ENCODE data around the gene DLGAP1.

The DLGAP1 gene

DNA sequence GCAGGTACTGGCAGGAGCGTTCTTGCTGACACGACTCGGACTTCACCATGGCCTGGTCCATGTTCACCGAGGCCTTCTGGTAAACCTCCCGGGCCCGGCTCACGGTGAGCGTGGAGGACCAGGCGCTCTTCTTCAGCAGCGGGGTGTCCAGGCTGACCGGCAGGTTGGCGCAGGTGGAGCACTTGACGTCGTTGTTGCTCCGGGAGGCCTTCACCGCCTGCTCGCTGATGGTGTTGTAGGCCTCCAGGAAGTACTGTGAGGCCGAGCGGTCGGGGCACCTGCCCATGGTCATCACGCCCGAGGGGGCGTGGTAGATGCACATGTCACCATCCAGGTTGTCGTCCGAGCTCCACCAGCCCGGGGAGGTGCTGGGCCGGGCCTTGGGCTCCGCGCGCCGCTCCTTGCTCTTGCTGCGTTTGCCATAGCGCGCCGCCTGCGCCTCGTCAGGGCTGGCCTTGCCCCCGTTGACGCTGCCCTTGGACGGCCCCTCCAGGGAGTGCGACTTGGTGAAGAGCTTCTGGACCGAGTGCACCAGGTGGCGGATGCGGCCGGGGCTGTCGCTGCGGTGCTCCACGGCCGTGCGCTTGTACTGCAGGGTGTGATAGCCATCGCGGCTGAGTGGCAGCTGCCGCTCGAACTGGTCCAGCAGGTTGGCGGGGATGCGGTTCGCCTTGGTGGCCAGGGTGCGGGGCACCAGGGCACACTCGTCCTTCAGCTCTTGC is 575.8 kb downstream of the DLGAP1 start:
- no peak overlapping the region for H3K4me3 ChIP-seq (ENCODE audit: severe bottlenecking)
- ATAC-seq (ENCODE audit: low read depth) (no peak), DNase-seq (ENCODE audit: low spot score) (peak; percentile 56)
- no peaks in the 10 kb centered on the region for H3K27me3 ChIP-seq (ENCODE audit: insufficient read depth, poor library complexity, severe bottlenecking)
- no peaks in the 10 kb centered on the region for H3K4me1 ChIP-seq (ENCODE audit: insufficient read depth, poor library complexity, severe bottlenecking)
- peaks cover 2% of the 10 kb centered on the region for H3K9me3 ChIP-seq (ENCODE audit: severe bottlenecking)
- TF ChIP-seq, protein P1, sequence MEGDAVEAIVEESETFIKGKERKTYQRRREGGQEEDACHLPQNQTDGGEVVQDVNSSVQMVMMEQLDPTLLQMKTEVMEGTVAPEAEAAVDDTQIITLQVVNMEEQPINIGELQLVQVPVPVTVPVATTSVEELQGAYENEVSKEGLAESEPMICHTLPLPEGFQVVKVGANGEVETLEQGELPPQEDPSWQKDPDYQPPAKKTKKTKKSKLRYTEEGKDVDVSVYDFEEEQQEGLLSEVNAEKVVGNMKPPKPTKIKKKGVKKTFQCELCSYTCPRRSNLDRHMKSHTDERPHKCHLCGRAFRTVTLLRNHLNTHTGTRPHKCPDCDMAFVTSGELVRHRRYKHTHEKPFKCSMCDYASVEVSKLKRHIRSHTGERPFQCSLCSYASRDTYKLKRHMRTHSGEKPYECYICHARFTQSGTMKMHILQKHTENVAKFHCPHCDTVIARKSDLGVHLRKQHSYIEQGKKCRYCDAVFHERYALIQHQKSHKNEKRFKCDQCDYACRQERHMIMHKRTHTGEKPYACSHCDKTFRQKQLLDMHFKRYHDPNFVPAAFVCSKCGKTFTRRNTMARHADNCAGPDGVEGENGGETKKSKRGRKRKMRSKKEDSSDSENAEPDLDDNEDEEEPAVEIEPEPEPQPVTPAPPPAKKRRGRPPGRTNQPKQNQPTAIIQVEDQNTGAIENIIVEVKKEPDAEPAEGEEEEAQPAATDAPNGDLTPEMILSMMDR (IDR thresholded peaks at IDR 0.05; ENCODE audit: poor library complexity, severe bottlenecking), result no peak
- H3K27ac ChIP-seq (ENCODE audit: poor library complexity, severe bottlenecking), result no peak overlapping the region
- H3K36me3 ChIP-seq (ENCODE audit: low read depth), result no peaks in the 10 kb centered on the region

DNA sequence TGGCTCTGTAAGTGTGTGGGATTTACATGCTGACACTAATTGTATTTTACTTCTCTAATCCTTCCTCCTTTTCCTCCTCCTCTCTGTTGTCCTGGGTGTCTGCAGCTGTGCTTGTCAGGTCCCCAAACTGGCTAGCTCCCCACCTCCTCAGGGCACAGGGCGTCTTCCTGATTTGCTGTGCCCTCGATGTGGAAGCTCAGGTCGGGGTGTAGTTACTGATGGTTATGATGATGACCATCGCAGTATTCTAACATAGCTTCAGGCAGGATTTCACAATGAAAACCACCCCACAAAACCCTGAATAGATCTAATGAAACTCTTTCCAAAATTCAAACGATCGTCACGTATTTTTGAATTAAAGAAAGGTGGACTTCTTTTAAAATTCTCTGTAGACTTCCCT is 576.7 kb downstream of the DLGAP1 start:
- no peak for ATAC-seq (ENCODE audit: low read depth)

DNA sequence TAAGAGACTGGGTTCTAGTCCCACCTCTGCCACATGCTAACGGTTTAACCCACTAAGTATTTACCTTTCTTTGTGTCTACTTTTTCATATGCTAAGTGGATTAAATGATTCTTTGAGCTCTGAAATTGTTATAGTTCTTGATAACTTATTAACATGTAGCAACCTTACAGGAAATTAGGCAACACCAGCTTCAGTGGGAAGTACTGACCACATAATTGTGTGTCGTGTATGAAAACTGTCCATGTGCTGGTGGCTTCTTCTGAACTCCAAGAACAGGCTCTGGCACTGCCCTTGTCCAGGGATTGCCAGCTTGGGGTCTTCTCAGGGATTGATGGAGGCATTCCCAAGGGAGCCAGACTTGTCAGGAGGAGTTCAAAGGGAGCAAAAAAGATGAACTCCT is 577.4 kb downstream of the DLGAP1 start:
- Histone ChIP-seq H3K36me3 (ENCODE audit: low read depth) (no peaks in the 10 kb centered on the region), H3K4me1 (ENCODE audit: insufficient read depth, poor library complexity, severe bottlenecking) (no peaks in the 10 kb centered on the region), H3K27me3 (ENCODE audit: insufficient read depth, poor library complexity, severe bottlenecking) (no peaks in the 10 kb centered on the region), H3K4me3 (ENCODE audit: severe bottlenecking) (no peak overlapping the region), H3K9me3 (ENCODE audit: severe bottlenecking) (peaks cover 2% of the 10 kb centered on the region), H3K27ac (ENCODE audit: poor library complexity, severe bottlenecking) (no peak overlapping the region)
- TF ChIP-seq, protein P1 (IDR thresholded peaks at IDR 0.05; ENCODE audit: poor library complexity, severe bottlenecking), result no peak
- ATAC-seq (ENCODE audit: low read depth) (no peak), DNase-seq (ENCODE audit: low spot score) (no peak)

More for the DNA sequence above, 576.7 kb downstream of the DLGAP1 start:
- DNase-seq (ENCODE audit: low spot score), result no peak
- Histone ChIP-seq H3K27ac (ENCODE audit: poor library complexity, severe bottlenecking) (no peak overlapping the region), H3K36me3 (ENCODE audit: low read depth) (no peaks in the 10 kb centered on the region), H3K9me3 (ENCODE audit: severe bottlenecking) (peaks cover 2% of the 10 kb centered on the region), H3K4me3 (ENCODE audit: severe bottlenecking) (no peak overlapping the region), H3K4me1 (ENCODE audit: insufficient read depth, poor library complexity, severe bottlenecking) (no peaks in the 10 kb centered on the region), H3K27me3 (ENCODE audit: insufficient read depth, poor library complexity, severe bottlenecking) (no peaks in the 10 kb centered on the region)
- TF ChIP-seq, protein P1 (IDR thresholded peaks at IDR 0.05; ENCODE audit: poor library complexity, severe bottlenecking), result no peak

DNA sequence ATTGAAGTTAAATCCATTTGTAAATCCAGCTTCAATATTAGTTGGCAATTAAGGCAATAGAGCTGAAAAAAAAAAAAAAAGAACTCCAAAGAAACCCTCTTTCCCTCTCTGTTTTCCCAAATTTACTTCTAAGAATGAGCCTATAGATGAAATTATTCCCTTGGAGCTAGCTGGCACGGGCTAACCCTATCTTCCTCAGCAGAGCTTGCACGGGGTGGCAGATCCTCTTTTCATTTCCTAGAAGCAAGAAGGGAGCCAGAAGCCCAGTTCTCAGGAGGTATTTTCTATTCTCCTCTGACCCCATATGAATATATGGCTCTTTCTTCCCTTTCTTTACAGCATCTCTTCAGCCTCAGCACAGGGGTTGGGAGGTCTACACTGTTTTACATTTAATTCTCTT is 579.1 kb downstream of the DLGAP1 start:
- DNase-seq (ENCODE audit: low spot score), result no peak
- Histone ChIP-seq H3K9me3 (ENCODE audit: severe bottlenecking) (peaks cover 2% of the 10 kb centered on the region), H3K27ac (ENCODE audit: poor library complexity, severe bottlenecking) (no peak overlapping the region)

DNA sequence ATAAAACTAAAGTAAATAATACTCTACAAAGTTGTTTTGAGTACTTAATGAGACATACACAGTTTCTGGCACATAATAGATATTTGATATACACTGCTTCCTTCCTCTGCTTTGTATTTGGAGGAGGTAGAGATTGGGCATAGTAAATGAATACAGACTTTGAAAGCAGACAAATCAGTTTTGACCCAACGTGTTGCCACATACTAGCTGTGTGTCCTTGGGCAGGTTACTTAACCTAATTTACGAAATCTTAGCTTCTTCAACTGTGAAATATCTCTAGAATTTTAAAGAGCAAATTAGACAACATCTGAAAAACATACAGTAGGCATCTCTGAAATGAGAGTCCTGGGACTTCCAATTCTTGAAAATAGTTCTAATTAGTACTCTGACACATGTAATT is 579.7 kb downstream of the DLGAP1 start:
- Histone ChIP-seq H3K27ac (ENCODE audit: poor library complexity, severe bottlenecking) (no peak overlapping the region), H3K36me3 (ENCODE audit: low read depth) (no peaks in the 10 kb centered on the region), H3K4me3 (ENCODE audit: severe bottlenecking) (no peak overlapping the region), H3K4me1 (ENCODE audit: insufficient read depth, poor library complexity, severe bottlenecking) (no peaks in the 10 kb centered on the region), H3K9me3 (ENCODE audit: severe bottlenecking) (peaks cover 2% of the 10 kb centered on the region), H3K27me3 (ENCODE audit: insufficient read depth, poor library complexity, severe bottlenecking) (no peaks in the 10 kb centered on the region)
- ATAC-seq (ENCODE audit: low read depth), result no peak
- no peak for DNase-seq (ENCODE audit: low spot score)
- TF ChIP-seq, protein P1 (IDR thresholded peaks at IDR 0.05; ENCODE audit: poor library complexity, severe bottlenecking), result no peak

More for the DNA sequence above, 579.1 kb downstream of the DLGAP1 start:
- ATAC-seq (ENCODE audit: low read depth), result no peak
- TF ChIP-seq, protein P1 (IDR thresholded peaks at IDR 0.05; ENCODE audit: poor library complexity, severe bottlenecking), result no peak
- no peaks in the 10 kb centered on the region for H3K4me1 ChIP-seq (ENCODE audit: insufficient read depth, poor library complexity, severe bottlenecking)
- H3K36me3 ChIP-seq (ENCODE audit: low read depth), result no peaks in the 10 kb centered on the region
- H3K4me3 ChIP-seq (ENCODE audit: severe bottlenecking), result no peak overlapping the region
- no peaks in the 10 kb centered on the region for H3K27me3 ChIP-seq (ENCODE audit: insufficient read depth, poor library complexity, severe bottlenecking)

Measured in RWPE2 (cell line).